ENCODE measurements around the gene PLA2G5.
"Not testable (repeated sequence)": the region's sequence is repeated elsewhere in the genome, so short reads cannot be mapped to it uniquely, and the experiment has no call there.

PLA2G5 gene

DNA sequence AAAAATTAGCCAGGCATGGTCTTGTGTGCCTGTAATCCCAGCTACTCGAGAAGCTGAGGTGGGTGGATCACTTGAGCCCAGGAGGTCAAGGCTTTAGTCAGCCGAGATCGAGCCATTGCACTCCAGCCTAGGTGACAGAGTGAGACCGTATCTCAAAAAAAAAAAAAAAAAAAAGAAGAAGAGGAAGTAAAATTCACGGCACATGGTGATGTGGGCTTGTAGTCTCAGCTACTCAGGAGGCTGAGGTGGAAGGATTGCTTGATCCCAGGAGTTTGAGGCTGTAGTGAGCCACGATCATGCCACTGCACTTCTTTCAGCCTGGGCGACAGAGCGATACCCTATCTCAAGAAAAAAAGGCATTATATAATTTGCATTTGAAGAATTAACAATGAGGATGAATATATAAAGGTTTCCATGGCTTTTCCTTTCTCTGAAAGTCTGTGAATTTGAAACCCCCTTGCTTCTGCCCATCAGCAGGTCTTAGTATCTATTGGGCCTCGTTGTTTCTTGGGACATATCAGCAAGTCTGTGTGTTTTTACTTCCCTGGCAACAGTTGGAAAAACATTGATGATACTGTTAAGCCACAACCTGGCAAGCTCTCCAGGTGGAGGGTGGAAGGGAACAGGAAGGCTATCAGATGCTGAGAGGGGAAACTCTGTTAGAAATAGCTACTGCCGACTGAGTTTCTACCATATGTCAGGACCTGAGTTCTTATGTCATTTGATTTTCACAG lies 53.9 kb downstream of the PLA2G5 start:
- no peak for DNase-seq

DNA sequence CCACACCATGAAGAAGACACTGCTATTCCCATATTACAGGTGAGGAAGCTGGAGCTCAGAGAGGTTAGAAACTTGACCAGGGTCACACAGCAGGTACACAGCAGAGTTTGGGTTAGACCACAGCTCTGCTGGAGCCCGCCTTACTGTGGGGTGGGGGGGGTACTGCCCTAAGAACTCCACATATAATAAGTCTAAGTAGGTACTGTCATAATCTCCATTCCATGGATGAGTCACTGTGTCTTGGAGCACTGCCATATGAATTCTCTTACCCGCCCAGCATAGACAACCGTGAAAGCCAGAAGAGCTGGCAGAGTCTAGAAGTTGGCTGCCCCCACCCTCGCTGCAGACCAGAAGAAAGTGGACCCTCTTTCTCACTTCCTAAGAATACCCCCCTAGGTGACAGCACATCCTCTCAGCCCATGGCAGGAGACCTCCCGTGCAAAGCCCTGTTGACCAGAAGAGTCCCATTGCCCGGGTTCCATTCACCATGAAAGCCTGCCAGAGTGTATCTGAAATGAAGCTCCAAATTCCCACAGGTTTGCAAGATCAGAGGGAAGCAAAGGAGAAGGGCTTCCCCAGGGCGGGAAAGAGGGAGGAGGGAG lies 54.6 kb downstream of the PLA2G5 start:
- no peak for DNase-seq

DNA sequence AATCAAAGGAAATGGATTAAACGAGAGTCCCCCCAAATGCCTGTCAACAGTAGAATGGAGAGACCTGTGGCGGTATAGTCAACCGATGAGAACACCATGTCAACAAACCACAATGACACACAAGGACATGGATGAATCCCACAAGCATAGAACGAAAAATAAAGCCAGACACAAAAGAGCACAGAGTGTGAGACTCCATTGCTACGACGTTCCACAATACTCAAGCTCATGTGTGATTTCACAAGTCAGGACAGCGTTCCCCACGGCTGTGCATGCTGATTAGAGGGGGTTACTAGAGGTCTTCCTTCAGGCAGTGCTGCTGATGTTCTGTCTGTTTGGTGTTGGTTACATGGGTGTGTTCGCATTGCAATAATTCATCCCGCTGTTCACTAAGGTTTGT lies 55.1 kb downstream of the PLA2G5 start:
- DNase-seq, result no peak

DNA sequence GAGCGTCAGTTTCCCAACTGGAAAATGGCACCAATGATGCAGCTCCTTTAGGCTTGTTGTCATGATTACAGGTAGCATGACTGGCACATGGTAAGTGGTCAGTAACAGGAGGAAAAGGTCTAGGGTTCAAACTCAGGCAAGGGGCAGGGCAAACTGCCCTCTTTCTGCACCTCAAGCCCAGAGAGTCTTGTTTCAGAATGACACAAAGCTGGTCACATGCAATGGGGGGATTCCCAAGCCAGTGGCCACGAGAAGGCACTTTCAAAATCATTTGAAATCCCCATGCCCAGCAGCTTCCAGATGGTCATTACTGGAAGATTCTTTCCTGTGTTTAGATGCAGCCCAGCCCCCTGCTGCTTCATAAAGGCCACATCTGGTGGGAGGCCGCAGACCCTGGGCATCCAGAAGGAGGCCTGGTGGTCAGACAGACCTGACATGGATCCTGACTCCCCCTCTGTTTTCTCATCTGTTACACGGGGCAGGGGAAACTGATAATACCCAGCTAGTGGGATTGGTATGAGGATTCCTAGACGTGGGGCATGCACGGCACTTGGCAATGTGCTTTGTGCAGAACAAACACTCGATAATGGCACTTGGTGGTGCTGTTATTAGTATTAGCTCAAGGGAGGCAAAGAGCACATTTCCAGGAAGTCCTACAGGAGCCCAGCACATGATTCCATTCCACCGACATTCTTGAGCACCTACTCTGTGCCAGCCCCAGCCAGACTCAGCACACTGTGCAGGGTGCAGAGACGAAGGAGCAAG lies 56.2 kb downstream of the PLA2G5 start:
- DNase-seq, result no peak

DNA sequence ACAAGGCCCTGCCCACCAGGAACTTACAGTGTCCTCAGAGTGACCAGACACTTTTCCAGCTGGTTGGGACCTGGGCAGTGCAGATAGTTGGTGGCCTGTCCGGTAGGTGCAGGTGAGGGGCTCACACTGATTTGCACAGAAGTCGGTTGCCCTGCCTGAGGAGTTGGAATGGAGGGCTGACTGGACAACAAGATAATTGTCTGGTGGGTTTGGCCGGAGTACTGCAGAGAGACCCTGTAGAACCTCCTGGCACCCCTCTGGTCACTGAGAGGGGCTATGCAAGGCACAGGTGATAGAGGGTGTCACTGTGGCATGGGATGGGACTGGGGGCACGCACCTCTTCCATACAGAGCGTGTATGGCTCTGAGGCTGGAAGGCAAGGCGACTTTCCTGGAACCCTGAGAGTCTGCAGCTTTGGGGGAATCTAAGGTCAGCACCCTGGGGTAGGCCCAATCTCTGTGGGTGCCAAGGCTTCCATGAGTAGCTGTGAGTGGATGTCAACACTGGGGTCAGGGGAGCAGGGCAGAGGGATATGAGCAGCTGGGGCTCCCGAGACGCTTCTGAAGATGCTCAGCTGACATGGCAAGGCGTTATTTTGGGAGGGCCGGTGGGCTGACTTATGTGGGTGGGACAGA lies 56.9 kb downstream of the PLA2G5 start:
- DNase-seq, result no peak

DNA sequence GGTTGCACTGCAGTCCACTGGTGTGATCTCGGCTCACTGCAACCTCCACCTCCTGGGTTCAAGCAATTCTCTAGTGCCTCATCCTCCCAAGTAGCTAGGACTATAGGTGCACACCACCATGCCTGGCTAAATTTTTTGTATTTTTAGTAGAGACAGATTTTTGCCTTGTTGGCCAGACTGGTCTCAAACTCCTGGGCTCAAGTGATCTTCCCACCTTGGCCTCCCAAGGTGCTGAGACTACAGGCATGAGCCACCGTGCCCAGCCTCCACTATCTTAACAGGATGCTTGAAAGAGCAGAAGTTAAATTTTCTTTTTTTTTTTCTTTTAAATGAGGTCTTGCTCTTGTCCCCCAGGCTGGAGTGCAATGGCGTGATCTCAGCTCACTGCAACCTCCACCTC lies 60.5 kb downstream of the PLA2G5 start:
- DNase-seq, result not testable (repeated sequence)

DNA sequence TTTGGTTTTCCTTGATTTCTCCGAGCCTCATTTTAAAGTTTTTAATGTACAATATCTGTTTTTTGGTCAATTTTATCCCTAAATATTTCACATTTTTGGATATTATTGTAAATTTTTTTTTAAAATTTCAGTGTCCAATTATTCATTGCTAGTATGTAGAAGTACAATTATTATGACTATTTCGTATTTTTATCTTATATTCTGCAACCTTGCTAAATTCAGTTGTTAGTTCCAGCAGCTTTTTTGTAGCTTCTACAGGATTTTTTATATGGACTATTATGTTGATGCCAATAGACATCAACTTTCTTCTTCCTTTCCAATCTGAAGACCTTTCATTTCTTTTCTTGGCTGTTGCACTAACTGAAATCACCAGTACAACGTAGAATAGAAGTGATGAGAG lies 65.0 kb downstream of the PLA2G5 start:
- no peak for DNase-seq

DNA sequence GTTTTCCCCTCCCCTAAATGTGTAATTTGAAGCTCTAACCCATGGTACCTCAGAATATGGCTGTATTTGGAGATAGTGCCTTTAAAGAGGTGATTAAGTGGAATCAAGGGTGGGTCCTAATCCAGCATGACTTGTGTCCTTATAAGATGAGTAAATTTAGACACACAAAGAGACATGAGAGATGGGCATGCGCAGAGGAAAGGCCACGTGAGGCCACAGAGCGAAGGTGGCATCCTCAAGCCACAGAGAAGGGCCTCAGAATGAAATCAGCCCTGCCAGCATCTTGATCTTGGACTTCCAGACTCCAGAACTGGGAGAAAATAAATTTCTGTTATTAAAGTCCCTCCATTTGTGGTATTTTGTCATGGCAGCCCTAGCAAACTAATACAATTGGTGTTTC lies 66.3 kb downstream of the PLA2G5 start:
- no peak for DNase-seq

DNA sequence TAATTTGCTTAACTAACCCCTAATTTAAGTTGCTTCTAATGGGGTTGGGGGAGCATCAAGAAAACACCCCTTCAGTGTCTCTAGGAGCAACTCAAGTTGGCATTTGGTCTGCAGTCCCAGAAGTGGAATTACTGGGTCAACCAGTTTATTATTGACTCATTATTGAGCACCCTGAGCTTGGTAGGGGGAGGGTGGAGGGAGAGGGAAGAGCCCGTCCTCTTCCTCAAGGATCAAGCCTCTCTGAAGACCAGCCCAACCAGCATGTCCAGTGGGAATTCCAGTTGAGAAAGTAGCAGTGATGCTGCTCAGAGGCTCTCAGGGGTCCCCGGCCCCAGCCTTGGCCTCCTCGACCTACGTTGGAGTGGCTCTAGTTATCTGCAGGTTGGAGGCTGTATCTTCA lies 67.1 kb downstream of the PLA2G5 start:
- DNase-seq, result no peak

DNA sequence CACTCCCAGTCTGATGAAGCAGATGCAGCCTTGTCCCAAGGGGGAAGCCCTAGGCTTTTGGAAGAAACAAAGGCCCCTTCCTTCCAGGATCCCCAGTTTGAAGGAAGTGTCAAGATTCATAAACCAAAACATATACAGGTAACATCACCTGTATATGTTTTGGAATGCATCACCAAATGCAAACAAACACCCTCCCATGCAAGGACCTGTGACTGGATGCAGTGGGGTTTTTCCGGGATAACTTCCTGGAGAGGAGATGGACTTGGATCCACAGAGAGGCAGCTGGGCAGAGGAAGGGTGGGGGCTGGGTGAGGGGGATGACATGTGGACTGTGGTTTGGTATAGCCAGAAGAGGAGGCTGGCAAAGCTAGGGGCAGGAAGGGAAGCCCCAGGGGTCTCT lies 67.6 kb downstream of the PLA2G5 start:
- no peak for DNase-seq

DNA sequence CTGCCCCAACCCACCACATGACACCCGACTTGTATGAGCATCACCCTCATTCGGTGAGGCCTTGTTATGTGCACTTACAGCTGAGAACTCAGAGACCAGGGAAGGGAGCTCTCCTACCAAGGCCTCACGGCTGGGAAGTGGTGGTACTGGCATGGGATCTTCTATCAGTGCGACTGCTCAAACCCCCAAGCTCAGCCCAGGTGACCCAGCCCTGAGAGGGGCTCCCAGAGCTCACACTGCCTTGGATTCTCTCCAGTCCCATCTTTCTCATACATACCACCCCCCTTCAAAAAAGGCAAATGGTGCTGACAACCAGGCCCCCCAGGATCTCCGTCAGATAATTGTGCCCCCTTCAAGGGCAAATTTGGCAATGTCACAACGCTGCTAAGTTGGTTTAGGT lies 68.4 kb downstream of the PLA2G5 start:
- no peak for DNase-seq

DNA sequence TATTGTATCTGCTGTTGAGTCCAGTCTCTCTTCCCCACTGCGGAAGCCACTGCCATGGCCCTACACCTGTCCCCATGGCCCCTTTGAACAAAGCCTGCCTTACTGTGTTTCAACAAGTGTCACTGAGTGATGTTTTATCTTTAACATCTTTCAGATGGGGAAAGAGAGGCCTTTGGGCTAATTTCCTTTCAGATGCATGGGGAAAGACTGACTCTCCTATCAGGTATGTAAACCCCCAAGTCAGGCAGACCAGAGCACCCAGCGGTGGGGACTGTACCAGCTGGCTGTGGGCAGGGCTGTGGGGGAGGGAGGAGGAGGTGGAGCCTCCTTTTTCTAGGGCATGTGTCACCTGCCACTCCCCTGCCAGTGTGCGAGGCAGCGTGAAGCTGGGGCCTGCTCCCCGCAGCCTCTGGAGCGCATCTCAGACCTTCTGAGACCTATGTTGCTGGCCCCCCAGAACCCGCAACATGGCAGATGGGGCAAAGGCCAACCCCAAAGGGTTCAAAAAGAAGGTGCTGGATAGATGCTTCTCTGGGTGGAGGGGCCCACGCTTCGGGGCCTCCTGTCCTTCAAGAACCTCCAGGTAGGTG lies 69.1 kb downstream of the PLA2G5 start, which contains the start of gene PLA2G2F:
Gene PLA2G2F, plus strand, starts transcription at position 363 of the 590 bp plus-strand sequence. Its CDS starts 105 bp downstream, at position 468.
- no peak for DNase-seq

DNA sequence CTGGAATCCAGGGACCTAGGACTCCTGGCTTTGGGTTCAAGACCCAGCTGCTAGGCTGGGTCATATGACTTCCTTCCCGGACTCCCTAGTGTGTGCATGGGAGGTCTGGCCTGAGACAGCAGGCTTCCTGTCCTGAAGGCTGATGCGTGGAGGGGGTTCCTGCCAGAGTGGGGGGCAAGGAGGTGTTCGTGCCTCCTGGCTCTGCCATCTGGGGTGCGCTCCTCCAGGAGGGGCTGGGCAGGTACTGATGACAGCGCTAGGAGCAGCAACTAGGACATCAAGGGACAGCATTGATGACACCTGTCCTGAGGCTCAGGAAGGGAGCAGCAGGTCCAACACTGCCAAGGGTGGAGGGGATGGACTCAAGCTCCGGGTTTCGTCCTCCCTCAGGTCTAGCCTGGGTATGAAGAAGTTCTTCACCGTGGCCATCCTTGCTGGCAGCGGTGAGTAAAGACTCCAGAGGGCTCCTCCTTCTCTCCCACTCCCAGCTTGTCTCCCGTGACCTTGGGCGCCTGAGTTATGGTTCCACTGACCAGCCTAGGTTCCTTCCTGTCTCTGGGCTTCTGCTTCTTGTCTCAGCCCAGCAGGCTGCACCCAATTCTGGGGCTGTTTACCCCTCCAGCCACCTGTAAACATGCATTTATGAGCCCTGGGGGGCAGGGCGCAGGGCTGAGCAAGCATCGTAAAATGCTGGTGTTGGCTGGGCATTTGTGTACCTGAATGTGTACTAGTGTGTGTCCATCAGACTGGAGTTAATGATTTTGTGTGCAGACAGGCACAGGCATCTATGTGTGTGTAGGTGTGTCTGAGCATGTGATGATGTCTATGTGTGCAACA lies 70.0 kb downstream of the PLA2G5 start:
- DNase-seq, result no peak

DNA sequence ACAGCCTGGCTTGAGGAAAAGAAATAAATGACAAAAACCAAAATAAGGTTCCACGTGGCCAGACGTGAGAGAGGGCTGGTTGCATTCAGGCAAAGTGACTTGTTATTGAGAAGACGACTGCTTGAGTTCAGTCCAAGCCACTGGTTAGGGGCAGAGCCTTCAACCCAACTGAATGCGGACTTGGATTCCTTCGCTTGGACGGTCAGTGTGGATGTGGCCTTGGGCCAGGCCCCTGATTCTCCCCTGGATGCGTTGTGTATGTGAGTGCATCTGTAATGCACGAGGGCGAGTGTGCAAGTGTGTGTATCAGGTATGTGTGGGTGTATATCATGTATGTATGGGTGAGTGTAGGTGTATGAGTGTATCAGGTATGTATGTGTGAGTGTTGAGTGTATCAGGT lies 71.0 kb downstream of the PLA2G5 start:
- no peak for DNase-seq

DNA sequence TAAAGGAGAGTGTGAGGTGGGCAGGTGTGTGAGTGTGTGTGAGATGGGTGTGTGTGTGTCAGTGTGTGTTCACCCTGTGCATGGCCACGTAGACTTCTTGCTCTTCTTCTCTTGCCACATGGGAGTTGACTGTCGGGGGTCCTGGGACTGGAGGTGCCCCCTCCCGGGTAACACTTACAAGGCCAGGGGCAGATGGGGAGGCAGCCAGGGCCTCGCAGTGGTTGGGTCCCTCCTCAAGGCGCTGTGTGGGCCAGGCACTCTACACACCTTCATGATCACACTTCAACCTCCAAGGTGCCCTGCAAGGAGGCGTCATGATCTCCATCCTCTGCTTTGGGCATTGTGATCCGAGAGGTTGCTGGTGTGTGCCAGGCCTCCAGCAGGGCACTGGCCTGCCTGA lies 71.5 kb downstream of the PLA2G5 start:
- DNase-seq, result no peak

All from NCI-H1417 treated with DMSO at 0.1 percent for 48 hours (cell line).